Kidney epithelial cell (primary cell): ENCODE data around the gene CHST10. TPM values are rescaled to one million over a fixed set of nuclear protein-coding genes. Genes with fewer than 3 reads are reported as not detected.
"Not testable (repeated sequence)": the region's sequence is repeated elsewhere in the genome, so short reads cannot be mapped to it uniquely, and the experiment has no call there.

Source experiments
- DNase-seq: peaks from one replicate; pipeline ENCODE4 v3.0.0-alpha.2; 2010; ENCODE audit warnings: low read depth
- H3K27me3 ChIP-seq: 2 replicates; pipeline ENCODE4 v1.6.0; 2011; ENCODE audit warnings: low read length; ENCODE audit not compliant: control insufficient read depth, insufficient read depth
- H3K36me3 ChIP-seq: 2 replicates; pipeline ENCODE4 v1.5.1; 2011; ENCODE audit warnings: low read length; ENCODE audit not compliant: control insufficient read depth, insufficient read depth
- H3K4me3 ChIP-seq: 2 replicates; pipeline ENCODE4 v1.5.1; 2011; ENCODE audit warnings: low read depth, mild to moderate bottlenecking, control low read depth, low read length
- CTCF ChIP-seq: IDR thresholded peaks from 2 replicates; pipeline ENCODE4 v1.5.1; 2011; ENCODE audit warnings: mild to moderate bottlenecking, moderate library complexity, low read length, control low read depth, inconsistent platforms; ENCODE audit not compliant: insufficient read depth, poor library complexity, severe bottlenecking
- total RNA-seq: library from RNA; depleted of rRNA; stranded (reverse); fragments of >200 nt; gene quantifications from 2 replicates; pipeline ENCODE4 v1.2.3, GENCODE V29; 2015

The CHST10 gene
- total RNA-seq, 1 donor from 2014 or later, result 18.8 TPM

- no peak for TF ChIP-seq CTCF
- DNase-seq, result no peak
- H3K36me3 ChIP-seq, result no peaks in the 10 kb centered on the region
- no peak overlapping the region for H3K4me3 ChIP-seq
- H3K27me3 ChIP-seq, result no peaks in the 10 kb centered on the region
Observed at GRCh38 chr2:100358554-100358953, 58.9 kb downstream of the CHST10 start.

GRCh38 chr2:100352521-100352920 lies 64.9 kb downstream of the CHST10 start:
- TF ChIP-seq CTCF, result no peak
- Histone ChIP-seq H3K27me3 (no peaks in the 10 kb centered on the region), H3K36me3 (no peaks in the 10 kb centered on the region), H3K4me3 (no peak overlapping the region)
- no peak for DNase-seq

- Histone ChIP-seq H3K4me3 (no peak overlapping the region), H3K27me3 (no peaks in the 10 kb centered on the region), H3K36me3 (no peaks in the 10 kb centered on the region)
- DNase-seq, result no peak
- TF ChIP-seq CTCF, result no peak
Observed at GRCh38 chr2:100350661-100351185, 66.7 kb downstream of the CHST10 start.

- not testable (repeated sequence) for H3K27me3 ChIP-seq, H3K36me3 ChIP-seq, DNase-seq, H3K4me3 ChIP-seq
Observed at GRCh38 chr2:100345144-100345543, 72.3 kb downstream of the CHST10 start.

GRCh38 chr2:100344433-100344832 lies 73.0 kb downstream of the CHST10 start:
- Histone ChIP-seq H3K4me3 (no peak overlapping the region), H3K36me3 (no peaks in the 10 kb centered on the region), H3K27me3 (peaks cover 2% of the 10 kb centered on the region)
- TF ChIP-seq CTCF, result no peak
- no peak for DNase-seq

- not testable (repeated sequence) for H3K27me3 ChIP-seq, DNase-seq, H3K4me3 ChIP-seq, H3K36me3 ChIP-seq
Observed at GRCh38 chr2:100342466-100342865, 75.0 kb downstream of the CHST10 start.

Other genes with a start within 250 kb of the CHST10 start
- 3.3 and 4.1 TPM in 2 replicates for gene LONRF2, start 95.2 kb downstream of the CHST10 start, total RNA-seq
- gene NMS, start 52.8 kb upstream of the CHST10 start, total RNA-seq, result not detected in 2 replicates
- 19.0 and 23.9 TPM in 2 replicates for gene PDCL3, start 145.3 kb upstream of the CHST10 start, total RNA-seq